ENCODE data around the gene XPC.

GRCh38 chr3:14134291-14134690 lies 44.1 kb downstream of the XPC start:
- no peak for TF ChIP-seq CTCF (IDR thresholded peaks at IDR 0.05)
- no peak for TF ChIP-seq POLR2AphosphoS5 (IDR thresholded peaks at IDR 0.05; ENCODE audit: low read depth, low read length)
